ENCODE results near the gene PHKA1. TPM values are rescaled to one million over a fixed set of nuclear protein-coding genes. Genes with fewer than 3 reads are reported as not detected.

PHKA1 gene
- total RNA-seq, 3 donors from 2014 or later = 4.5 to 11.9 (median 9.8) TPM

- no peaks in the 10 kb centered on the region for H3K4me1 ChIP-seq
- DNase-seq (ENCODE audit: low spot score in 2 of 2) = no peak
- intact Hi-C loops (cut with DNase I; ENCODE audit: low total_unique reads) = no loop called here
- H3K36me3 ChIP-seq = no peaks in the 10 kb centered on the region
- H3K9me3 ChIP-seq = no peaks in the 10 kb centered on the region
- TF ChIP-seq, protein P1, sequence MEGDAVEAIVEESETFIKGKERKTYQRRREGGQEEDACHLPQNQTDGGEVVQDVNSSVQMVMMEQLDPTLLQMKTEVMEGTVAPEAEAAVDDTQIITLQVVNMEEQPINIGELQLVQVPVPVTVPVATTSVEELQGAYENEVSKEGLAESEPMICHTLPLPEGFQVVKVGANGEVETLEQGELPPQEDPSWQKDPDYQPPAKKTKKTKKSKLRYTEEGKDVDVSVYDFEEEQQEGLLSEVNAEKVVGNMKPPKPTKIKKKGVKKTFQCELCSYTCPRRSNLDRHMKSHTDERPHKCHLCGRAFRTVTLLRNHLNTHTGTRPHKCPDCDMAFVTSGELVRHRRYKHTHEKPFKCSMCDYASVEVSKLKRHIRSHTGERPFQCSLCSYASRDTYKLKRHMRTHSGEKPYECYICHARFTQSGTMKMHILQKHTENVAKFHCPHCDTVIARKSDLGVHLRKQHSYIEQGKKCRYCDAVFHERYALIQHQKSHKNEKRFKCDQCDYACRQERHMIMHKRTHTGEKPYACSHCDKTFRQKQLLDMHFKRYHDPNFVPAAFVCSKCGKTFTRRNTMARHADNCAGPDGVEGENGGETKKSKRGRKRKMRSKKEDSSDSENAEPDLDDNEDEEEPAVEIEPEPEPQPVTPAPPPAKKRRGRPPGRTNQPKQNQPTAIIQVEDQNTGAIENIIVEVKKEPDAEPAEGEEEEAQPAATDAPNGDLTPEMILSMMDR (IDR thresholded peaks at IDR 0.05) = no peak
- no peak for TF ChIP-seq POLR2A (IDR thresholded peaks at IDR 0.05)
- no peak for TF ChIP-seq POLR2AphosphoS5 (IDR thresholded peaks at IDR 0.05)
- peak overlapping the region in 1 of 2 donors; percentile 79 for H3K27ac ChIP-seq
- peaks cover 0 to 27% of the 10 kb centered on the region in 2 donors for H3K27me3 ChIP-seq
- H3K4me3 ChIP-seq = peak overlapping the region; percentile 57 to 66 (median 59)
Observed at GRCh38 chrX:72573158-72573511, 141.0 kb downstream of the PHKA1 start.

DNA sequence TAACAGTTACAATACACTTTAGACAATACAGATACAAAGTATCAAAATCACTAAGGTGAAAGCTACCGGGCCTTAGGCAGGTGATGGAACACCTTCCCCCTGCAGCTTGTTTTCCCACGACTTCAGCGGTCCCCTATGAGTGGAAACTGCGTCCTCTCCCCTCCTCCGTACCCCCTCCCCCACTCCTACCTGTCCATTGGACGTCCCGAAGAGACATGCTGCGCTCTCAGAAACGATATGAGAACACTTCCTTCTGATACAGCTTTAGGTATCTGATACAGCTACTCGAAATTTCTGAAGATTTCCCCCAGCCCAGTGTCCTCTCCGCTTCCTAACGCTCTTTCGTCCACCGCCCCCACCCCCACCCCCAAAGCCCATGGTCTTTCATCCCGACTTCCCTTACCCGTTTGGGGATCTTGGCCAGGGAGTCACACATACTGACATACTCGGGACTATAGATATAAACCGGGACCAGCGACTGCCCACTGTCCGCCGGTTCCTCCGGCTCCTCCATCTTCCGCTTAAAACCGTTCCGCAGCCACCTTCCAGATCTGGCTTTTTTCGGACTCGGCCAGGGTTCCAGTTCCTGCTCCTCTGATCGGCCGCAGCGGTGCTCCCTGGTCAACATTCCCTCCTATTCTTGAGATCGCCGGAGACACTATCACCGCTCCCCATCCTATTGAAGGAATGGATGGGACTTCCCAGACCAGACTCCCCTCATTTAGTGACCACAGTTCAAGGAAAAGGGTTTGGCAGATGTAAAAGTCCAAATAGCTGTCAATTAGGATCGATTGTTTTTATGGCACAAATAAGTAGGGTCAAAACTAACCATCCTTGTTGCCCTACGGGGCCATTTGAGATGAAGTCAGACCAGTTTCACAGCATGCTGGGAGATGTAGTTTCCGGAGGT is 141.6 kb downstream of the PHKA1 start, which contains the start of gene HDAC8:
TSS of gene HDAC8 (minus strand) at position 596 of the 910 bp plus-strand sequence. CDS start at position 514, 82 bp downstream.
- TF ChIP-seq POLR2A (IDR thresholded peaks at IDR 0.05) (no peak), POLR2AphosphoS5 (IDR thresholded peaks at IDR 0.05) (peak in 1 of 3 donors; percentile 52)
- TF ChIP-seq, protein P1 (IDR thresholded peaks at IDR 0.05) = no peak
- H3K27ac ChIP-seq = peak within 1 kb of the TSS; percentile 79 to 83
- intact Hi-C loops (cut with DNase I; ENCODE audit: low total_unique reads) = no loop called here
- no peaks in the 10 kb centered on the region for H3K4me1 ChIP-seq
- H3K27me3 ChIP-seq = peaks cover 0 to 33% of the 10 kb centered on the region in 2 donors
- no peaks in the 10 kb centered on the region for H3K9me3 ChIP-seq
- peak; percentile 31 to 54 for DNase-seq (ENCODE audit: low spot score in 2 of 2)
- H3K4me3 ChIP-seq = peak within 1 kb of the TSS; percentile 57 to 66 (median 59)
- H3K36me3 ChIP-seq = no peaks in the 10 kb centered on the region

- TF ChIP-seq, protein P1 (IDR thresholded peaks at IDR 0.05) = no peak
- no peak for TF ChIP-seq POLR2AphosphoS5 (IDR thresholded peaks at IDR 0.05)
- TF ChIP-seq POLR2A (IDR thresholded peaks at IDR 0.05) = no peak
- intact Hi-C loops (cut with DNase I; ENCODE audit: low total_unique reads) = no loop called here
- H3K4me3 ChIP-seq = no peak overlapping the region
Observed at GRCh38 chrX:72569786-72570185, 144.3 kb downstream of the PHKA1 start.

DNA sequence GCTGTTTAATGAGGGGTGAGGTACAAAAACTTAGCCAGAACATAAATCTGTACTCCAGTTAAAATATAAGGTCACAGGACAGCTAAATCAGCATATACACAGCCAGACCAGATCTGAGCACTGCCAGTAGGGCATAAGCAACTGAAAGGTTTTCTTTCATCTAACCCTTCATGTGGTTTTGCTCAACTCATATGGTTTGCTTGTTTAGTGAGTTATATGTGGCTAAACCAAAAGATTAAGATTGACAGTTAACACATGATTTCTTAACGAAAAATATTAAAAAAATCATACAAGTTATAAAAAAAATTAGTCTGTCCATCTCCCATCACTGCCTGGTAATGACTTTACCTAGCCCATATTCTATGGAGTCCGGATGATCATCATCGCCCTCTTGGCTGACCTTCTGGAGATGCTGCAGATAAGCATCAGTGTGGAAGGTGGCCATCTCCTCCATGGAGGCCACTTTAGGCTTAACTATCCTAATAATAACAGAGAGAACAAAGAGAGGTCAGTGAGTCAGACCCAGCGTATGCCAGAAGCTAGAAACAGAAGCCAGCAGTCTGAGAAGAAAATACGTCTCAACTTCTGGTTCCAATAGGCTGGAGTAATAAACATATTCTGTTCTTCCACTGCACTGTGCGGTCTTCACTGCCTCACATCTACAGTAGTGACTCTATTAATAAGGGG is 145.6 kb downstream of the PHKA1 start:
- no peaks in the 10 kb centered on the region for H3K36me3 ChIP-seq
- TF ChIP-seq POLR2A (IDR thresholded peaks at IDR 0.05) (no peak), POLR2AphosphoS5 (IDR thresholded peaks at IDR 0.05) (no peak)
- TF ChIP-seq, protein P1 (IDR thresholded peaks at IDR 0.05) = no peak
- intact Hi-C loops (cut with DNase I; ENCODE audit: low total_unique reads) = no loop called here

More at GRCh38 chrX:72569786-72570185, 144.3 kb downstream of the PHKA1 start:
- Histone ChIP-seq H3K9me3 (no peaks in the 10 kb centered on the region), H3K27ac (no peak overlapping the region), H3K36me3 (no peaks in the 10 kb centered on the region), H3K27me3 (peaks cover 0 to 26% of the 10 kb centered on the region in 2 donors), H3K4me1 (no peaks in the 10 kb centered on the region)
- DNase-seq (ENCODE audit: low spot score in 2 of 2) = no peak

More for the DNA sequence above, 145.6 kb downstream of the PHKA1 start:
- Histone ChIP-seq H3K4me3 (no peak overlapping the region), H3K4me1 (no peaks in the 10 kb centered on the region), H3K27me3 (peaks cover 0 to 20% of the 10 kb centered on the region in 2 donors), H3K9me3 (no peaks in the 10 kb centered on the region), H3K27ac (no peak overlapping the region)
- DNase-seq (ENCODE audit: low spot score in 2 of 2) = no peak

Data from breast epithelium (tissue), 4 donors.